ENCODE data around the gene SDHAF3. TPM values are rescaled to one million over a fixed set of nuclear protein-coding genes. Genes with fewer than 3 reads are reported as not detected.
"Not testable (repeated sequence)": the region's sequence is repeated elsewhere in the genome, so short reads cannot be mapped to it uniquely, and the experiment has no call there.

SDHAF3 gene
- total RNA-seq, 1 experiment from 2014 or later = 41.3 TPM

- no peak overlapping the region for H3K4me3 ChIP-seq (ENCODE audit: insufficient read depth, low read depth, low read length)
- DNase-seq = no peak
- H3K27me3 ChIP-seq (ENCODE audit: control insufficient read depth, insufficient read depth, low read length) = no peaks in the 10 kb centered on the region
- no peaks in the 10 kb centered on the region for H3K36me3 ChIP-seq (replicated peaks; ENCODE audit: control insufficient read depth, insufficient read depth, low read length)
These were observed 10.2 kb upstream of the SDHAF3 start for GRCh38 chr7:97107192-97107800.

- Histone ChIP-seq H3K36me3 (replicated peaks; ENCODE audit: control insufficient read depth, insufficient read depth, low read length) (no peaks in the 10 kb centered on the region), H3K4me3 (ENCODE audit: insufficient read depth, low read depth, low read length) (no peak overlapping the region), H3K27me3 (ENCODE audit: control insufficient read depth, insufficient read depth, low read length) (no peaks in the 10 kb centered on the region)
- DNase-seq = no peak
These were observed 1.2 kb upstream of the SDHAF3 start for GRCh38 chr7:97116308-97116707.

- no peaks in the 10 kb centered on the region for H3K27me3 ChIP-seq (ENCODE audit: control insufficient read depth, insufficient read depth, low read length)
- peak overlapping the region; percentile 38 for H3K4me3 ChIP-seq (ENCODE audit: insufficient read depth, low read depth, low read length)
- no peak for DNase-seq
- H3K36me3 ChIP-seq (replicated peaks; ENCODE audit: control insufficient read depth, insufficient read depth, low read length) = no peaks in the 10 kb centered on the region
These were observed 495 bp upstream of the SDHAF3 start for GRCh38 chr7:97117035-97117371.

- H3K27me3 ChIP-seq (ENCODE audit: control insufficient read depth, insufficient read depth, low read length) = no peaks in the 10 kb centered on the region
- H3K4me3 ChIP-seq (ENCODE audit: insufficient read depth, low read depth, low read length) = peak overlapping the region; percentile 88
- DNase-seq = no peak
- H3K36me3 ChIP-seq (replicated peaks; ENCODE audit: control insufficient read depth, insufficient read depth, low read length) = no peaks in the 10 kb centered on the region
These were observed 914 bp downstream of the SDHAF3 start for GRCh38 chr7:97118306-97118917.

GRCh38 chr7:97119747-97120146, 2.2 kb downstream of the SDHAF3 start:
- Histone ChIP-seq H3K4me3 (ENCODE audit: insufficient read depth, low read depth, low read length) (no peak overlapping the region), H3K36me3 (replicated peaks; ENCODE audit: control insufficient read depth, insufficient read depth, low read length) (no peaks in the 10 kb centered on the region), H3K27me3 (ENCODE audit: control insufficient read depth, insufficient read depth, low read length) (no peaks in the 10 kb centered on the region)
- DNase-seq = no peak

GRCh38 chr7:97120713-97121457, 3.4 kb downstream of the SDHAF3 start:
- DNase-seq = no peak
- no peaks in the 10 kb centered on the region for H3K36me3 ChIP-seq (replicated peaks; ENCODE audit: control insufficient read depth, insufficient read depth, low read length)
- no peaks in the 10 kb centered on the region for H3K27me3 ChIP-seq (ENCODE audit: control insufficient read depth, insufficient read depth, low read length)
- H3K4me3 ChIP-seq (ENCODE audit: insufficient read depth, low read depth, low read length) = no peak overlapping the region

- H3K36me3 ChIP-seq (replicated peaks; ENCODE audit: control insufficient read depth, insufficient read depth, low read length); H3K27me3 ChIP-seq (ENCODE audit: control insufficient read depth, insufficient read depth, low read length); DNase-seq; H3K4me3 ChIP-seq (ENCODE audit: insufficient read depth, low read depth, low read length): not testable (repeated sequence)
These were observed 5.6 kb downstream of the SDHAF3 start for GRCh38 chr7:97123115-97123514.

- Histone ChIP-seq H3K36me3 (replicated peaks; ENCODE audit: control insufficient read depth, insufficient read depth, low read length) (no peaks in the 10 kb centered on the region), H3K27me3 (ENCODE audit: control insufficient read depth, insufficient read depth, low read length) (no peaks in the 10 kb centered on the region), H3K4me3 (ENCODE audit: insufficient read depth, low read depth, low read length) (no peak overlapping the region)
- DNase-seq = peak; percentile 36
These were observed 9.1 kb downstream of the SDHAF3 start for GRCh38 chr7:97126483-97127171.

GRCh38 chr7:97128736-97129135, 11.2 kb downstream of the SDHAF3 start:
- H3K4me3 ChIP-seq (ENCODE audit: insufficient read depth, low read depth, low read length) = no peak overlapping the region
- DNase-seq = no peak
- H3K27me3 ChIP-seq (ENCODE audit: control insufficient read depth, insufficient read depth, low read length) = no peaks in the 10 kb centered on the region
- H3K36me3 ChIP-seq (replicated peaks; ENCODE audit: control insufficient read depth, insufficient read depth, low read length) = no peaks in the 10 kb centered on the region

GRCh38 chr7:97130417-97131139, 13.1 kb downstream of the SDHAF3 start:
- H3K4me3 ChIP-seq (ENCODE audit: insufficient read depth, low read depth, low read length) = no peak overlapping the region
- H3K27me3 ChIP-seq (ENCODE audit: control insufficient read depth, insufficient read depth, low read length) = no peaks in the 10 kb centered on the region
- DNase-seq = peak; percentile 8
- H3K36me3 ChIP-seq (replicated peaks; ENCODE audit: control insufficient read depth, insufficient read depth, low read length) = no peaks in the 10 kb centered on the region

GRCh38 chr7:97133159-97133558, 15.7 kb downstream of the SDHAF3 start:
- no peaks in the 10 kb centered on the region; the same call in 1 of the 2 replicates for H3K36me3 ChIP-seq (replicated peaks; ENCODE audit: control insufficient read depth, insufficient read depth, low read length)
- no peaks in the 10 kb centered on the region for H3K27me3 ChIP-seq (ENCODE audit: control insufficient read depth, insufficient read depth, low read length)
- DNase-seq = no peak
- H3K4me3 ChIP-seq (ENCODE audit: insufficient read depth, low read depth, low read length) = no peak overlapping the region

GRCh38 chr7:97138830-97139229, 21.3 kb downstream of the SDHAF3 start:
- Histone ChIP-seq H3K27me3 (ENCODE audit: control insufficient read depth, insufficient read depth, low read length) (no peaks in the 10 kb centered on the region), H3K4me3 (ENCODE audit: insufficient read depth, low read depth, low read length) (no peak overlapping the region), H3K36me3 (replicated peaks; ENCODE audit: control insufficient read depth, insufficient read depth, low read length) (no peaks in the 10 kb centered on the region; the same call in 1 of the 2 replicates)
- no peak for DNase-seq

- Histone ChIP-seq H3K36me3 (replicated peaks; ENCODE audit: control insufficient read depth, insufficient read depth, low read length) (peaks cover 2% of the 10 kb centered on the region; the same call in 1 of the 2 replicates), H3K27me3 (ENCODE audit: control insufficient read depth, insufficient read depth, low read length) (no peaks in the 10 kb centered on the region), H3K4me3 (ENCODE audit: insufficient read depth, low read depth, low read length) (no peak overlapping the region)
- no peak for DNase-seq
These were observed 27.6 kb downstream of the SDHAF3 start for GRCh38 chr7:97145068-97145467.

- H3K36me3 ChIP-seq (replicated peaks; ENCODE audit: control insufficient read depth, insufficient read depth, low read length) = peaks cover 2% of the 10 kb centered on the region; the same call in 1 of the 2 replicates
- no peaks in the 10 kb centered on the region for H3K27me3 ChIP-seq (ENCODE audit: control insufficient read depth, insufficient read depth, low read length)
- DNase-seq = no peak
- H3K4me3 ChIP-seq (ENCODE audit: insufficient read depth, low read depth, low read length) = no peak overlapping the region
These were observed 32.3 kb downstream of the SDHAF3 start for GRCh38 chr7:97149843-97150242.

All from H7 (cell line).